ENCODE data around the gene RTRAF.

Gene RTRAF

GRCh38 chr14:51989293-51990234 is at the start of gene RTRAF:
Gene RTRAF, plus strand, starts transcription at chr14:51989546. Its CDS starts 94 bp downstream, at chr14:51989640.
- peak; percentile 82 for DNase-seq (ENCODE audit: extremely low read depth, low read depth)
- TF ChIP-seq CTCF (IDR thresholded peaks at IDR 0.05; ENCODE audit: low read depth, low read length), result no peak

- TF ChIP-seq CTCF (IDR thresholded peaks at IDR 0.05; ENCODE audit: low read depth, low read length), result no peak
These were observed 49.5 kb upstream of the RTRAF start for GRCh38 chr14:51939755-51940301.

DNA sequence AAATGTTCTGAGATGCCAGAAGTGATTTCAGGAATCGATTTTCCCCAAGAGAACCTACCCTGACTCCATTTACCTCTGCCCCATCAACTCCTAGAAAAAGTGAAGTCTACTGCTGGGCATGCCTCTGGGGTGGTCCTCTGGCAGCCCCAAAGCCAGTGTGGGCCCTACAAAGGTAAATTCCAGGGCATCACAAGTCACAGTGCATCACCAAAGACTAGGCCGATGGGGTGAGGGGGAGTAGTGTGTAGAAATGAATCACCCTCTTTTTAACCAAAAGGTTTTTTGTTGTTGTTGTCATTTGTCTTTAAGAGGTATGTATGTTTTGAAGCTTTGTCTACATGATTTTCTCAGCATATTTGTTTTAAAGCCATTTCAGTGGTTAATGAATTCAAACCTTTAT is 46.4 kb upstream of the RTRAF start:
- no peak for DNase-seq (ENCODE audit: extremely low read depth, low read depth)
- no peak for TF ChIP-seq CTCF (IDR thresholded peaks at IDR 0.05; ENCODE audit: low read depth, low read length)

More at GRCh38 chr14:51939755-51940301, 49.5 kb upstream of the RTRAF start:
- DNase-seq (ENCODE audit: extremely low read depth, low read depth), result no peak

- TF ChIP-seq CTCF (IDR thresholded peaks at IDR 0.05; ENCODE audit: low read depth, low read length), result no peak
- DNase-seq (ENCODE audit: extremely low read depth, low read depth), result no peak
These were observed 39.3 kb upstream of the RTRAF start for GRCh38 chr14:51950007-51950406.

DNA sequence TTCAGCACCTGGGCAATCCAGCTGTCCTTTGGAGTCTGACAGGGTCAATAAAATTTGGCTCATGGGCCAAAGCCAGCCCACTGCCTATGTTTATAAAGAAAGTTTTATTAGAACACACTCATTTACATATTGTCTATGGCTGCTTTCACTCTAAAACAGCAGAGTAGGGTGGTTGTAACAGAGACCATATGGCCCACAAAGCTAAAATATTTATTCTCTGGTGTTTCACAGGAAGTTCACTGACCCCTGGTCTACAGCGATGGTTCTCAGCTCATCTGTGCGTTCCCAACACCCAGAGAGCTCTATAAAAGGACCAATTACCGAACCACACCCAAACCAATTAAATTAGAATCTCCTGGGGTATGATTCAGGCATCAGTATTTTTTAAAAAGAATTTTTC is 37.7 kb upstream of the RTRAF start:
- no peak for DNase-seq (ENCODE audit: extremely low read depth, low read depth)
- no peak for TF ChIP-seq CTCF (IDR thresholded peaks at IDR 0.05; ENCODE audit: low read depth, low read length)

GRCh38 chr14:51954031-51954430 is 35.3 kb upstream of the RTRAF start:
- no peak for TF ChIP-seq CTCF (IDR thresholded peaks at IDR 0.05; ENCODE audit: low read depth, low read length)
- no peak for DNase-seq (ENCODE audit: extremely low read depth, low read depth)

- no peak for DNase-seq (ENCODE audit: extremely low read depth, low read depth)
- TF ChIP-seq CTCF (IDR thresholded peaks at IDR 0.05; ENCODE audit: low read depth, low read length), result no peak
These were observed 34.7 kb upstream of the RTRAF start for GRCh38 chr14:51954657-51955056.
